K562 (cell line): ENCODE measurements around the gene ATXN1L. TPM values are rescaled to one million over a fixed set of nuclear protein-coding genes. Genes with fewer than 3 reads are reported as not detected.

Experiments
- ASH1L ChIP-seq: fragments of 450-650 bp; IDR thresholded peaks from 2 replicates; pipeline ENCODE4 v1.6.1; 2018; ENCODE audit warnings: borderline replicate concordance, mild to moderate bottlenecking, low read depth; ENCODE audit not compliant: partially characterized antibody
- FOSL1 ChIP-seq: fragments of 200-800 bp; sonication (Bioruptor generic); conservative IDR thresholded peaks from 2 replicates; pipeline ENCODE4 v1.6.1; 2016; ENCODE audit warnings: missing genetic modification characterization, missing compliant biosample characterization
- GABPB1 ChIP-seq: sonication (generic); formaldehyde crosslinking; IDR thresholded peaks from 2 replicates; pipeline ENCODE4 v1.8.0; 2022; ENCODE audit warnings: mild to moderate bottlenecking, missing genetic modification reagents
- ILF3 ChIP-seq: fragments of 450-650 bp; IDR thresholded peaks from 2 replicates; pipeline ENCODE4 v1.6.1; 2018; ENCODE audit warnings: antibody characterized with exemption, mild to moderate bottlenecking, moderate library complexity, borderline replicate concordance
- KLF1 ChIP-seq: fragments of 450-650 bp; IDR thresholded peaks from 2 replicates; pipeline ENCODE4 v1.6.1; 2016; ENCODE audit warnings: missing genetic modification characterization, missing compliant biosample characterization
- NBN ChIP-seq: fragments of 450-650 bp; IDR thresholded peaks from 2 replicates; pipeline ENCODE4 v1.6.1; 2016; ENCODE audit warnings: low read depth, mild to moderate bottlenecking
- PRDM10 ChIP-seq: fragments of 450-650 bp; IDR thresholded peaks from 2 replicates; pipeline ENCODE4 v1.6.1; 2018; ENCODE audit not compliant: partially characterized antibody
- RBFOX2 ChIP-seq: fragments of 200-400 bp; formaldehyde crosslinking; IDR thresholded peaks from 2 replicates; pipeline ENCODE4 v1.6.1; 2017; ENCODE audit warnings: low read depth, mild to moderate bottlenecking, low read length, moderate library complexity
- SOX6 ChIP-seq: fragments of 450-650 bp; IDR thresholded peaks from 2 replicates; pipeline ENCODE4 v1.6.1; 2014; ENCODE audit warnings: mild to moderate bottlenecking
- ZBED1 ChIP-seq: IDR thresholded peaks from 2 replicates; pipeline ENCODE4 v1.6.1; 2014
- ZNF197 ChIP-seq: fragments of 200-800 bp; sonication (Bioruptor generic); IDR thresholded peaks from 2 replicates; pipeline ENCODE4 v1.6.1; 2016; ENCODE audit warnings: low read depth, missing genetic modification characterization, missing compliant biosample characterization
- ZNF449 ChIP-seq: fragments of 250-450 bp; sonication (Bioruptor Pico); IDR thresholded peaks from 2 replicates; pipeline ENCODE4 v1.8.0; 2022; ENCODE audit warnings: moderate library complexity, mild to moderate bottlenecking, inconsistent platforms
- polyA plus RNA-seq, 8 experiments: library from polyadenylated mRNA; depleted of rRNA in 4 of 8; stranded (reverse) in 5 of 8; unstranded in 3 of 8; fragments of >200 nt; fragmentation: Nextera tagmentation in 2 of 8; fragmentation: Illumina TruSeq in 1 of 8; extraction: Ambion mirVana in 2 of 8; extraction: Trizol in 1 of 8; gene quantifications; 2 replicates each; pipeline versions ENCODE4 v1.2.1 to v1.2.3, GENCODE V29; 2011 to 2014; ENCODE audit warnings: inconsistent platforms in 1 of 8, missing spikeins in 1 of 8
- total RNA-seq, 7 experiments: library from RNA; depleted of rRNA in 6 of 7; stranded (reverse); fragments of >200 nt in 6 of 7; fragmentation: Illumina TruSeq in 2 of 7; extraction: Trizol in 2 of 7; gene quantifications; 2 replicates each; pipeline versions ENCODE4 v1.2.1 to v1.2.3, GENCODE V29; 2011 to 2021; ENCODE audit warnings: low replicate concordance in 1 of 7
- TF ChIP-seq, protein P1 (sequence below): fragments of 450-650 bp; conservative IDR thresholded peaks from 2 replicates; pipeline ENCODE4 v1.6.1; 2016; ENCODE audit warnings: missing genetic modification characterization, low read depth, mild to moderate bottlenecking, missing compliant biosample characterization, moderate library complexity
- TF ChIP-seq, protein P2 (sequence below), 2 experiments: IDR thresholded peaks; 2 replicates each; pipeline ENCODE4 v1.6.1; 2012; ENCODE audit warnings: improper control_type of control experiment in 2 of 2, low read depth in 2 of 2, low read length in 2 of 2, borderline replicate concordance in 1 of 2
- TF ChIP-seq, protein P3 (sequence below): sonication (generic); formaldehyde crosslinking; IDR thresholded peaks from 2 replicates; pipeline ENCODE4 v1.8.1; 2023; ENCODE audit warnings: mild to moderate bottlenecking, missing genetic modification reagents

Gene ATXN1L
- total and polyA plus RNA-seq, 9 of the 15 experiments (the other 6 are each of a cell fraction or from before 2014, with no cell fraction given) = 1.4 to 11.3 (median 9.3) TPM

- TF ChIP-seq ASH1L = no peak
- TF ChIP-seq FOSL1 (tag) = peak; percentile 38; the same call in 1 of the 2 replicates
- TF ChIP-seq ZBED1 = no peak
- TF ChIP-seq SOX6 = peak; percentile 38; the same call in 1 of the 2 replicates
- TF ChIP-seq PRDM10 = peak; percentile 81
- peak; percentile 58 for TF ChIP-seq KLF1 (tag)
- TF ChIP-seq ZNF449 (CRISPR knock-in tag) = no peak
- peak; percentile 83 for TF ChIP-seq ZNF197 (CRISPR knock-in tag)
- TF ChIP-seq ILF3 = no peak
- TF ChIP-seq, protein P1, sequence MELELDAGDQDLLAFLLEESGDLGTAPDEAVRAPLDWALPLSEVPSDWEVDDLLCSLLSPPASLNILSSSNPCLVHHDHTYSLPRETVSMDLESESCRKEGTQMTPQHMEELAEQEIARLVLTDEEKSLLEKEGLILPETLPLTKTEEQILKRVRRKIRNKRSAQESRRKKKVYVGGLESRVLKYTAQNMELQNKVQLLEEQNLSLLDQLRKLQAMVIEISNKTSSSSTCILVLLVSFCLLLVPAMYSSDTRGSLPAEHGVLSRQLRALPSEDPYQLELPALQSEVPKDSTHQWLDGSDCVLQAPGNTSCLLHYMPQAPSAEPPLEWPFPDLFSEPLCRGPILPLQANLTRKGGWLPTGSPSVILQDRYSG = peak; percentile 73; the same call in 1 of the 2 replicates
- peak; percentile 69; the same call in 1 of the 2 replicates for TF ChIP-seq NBN
- TF ChIP-seq, protein P2, sequence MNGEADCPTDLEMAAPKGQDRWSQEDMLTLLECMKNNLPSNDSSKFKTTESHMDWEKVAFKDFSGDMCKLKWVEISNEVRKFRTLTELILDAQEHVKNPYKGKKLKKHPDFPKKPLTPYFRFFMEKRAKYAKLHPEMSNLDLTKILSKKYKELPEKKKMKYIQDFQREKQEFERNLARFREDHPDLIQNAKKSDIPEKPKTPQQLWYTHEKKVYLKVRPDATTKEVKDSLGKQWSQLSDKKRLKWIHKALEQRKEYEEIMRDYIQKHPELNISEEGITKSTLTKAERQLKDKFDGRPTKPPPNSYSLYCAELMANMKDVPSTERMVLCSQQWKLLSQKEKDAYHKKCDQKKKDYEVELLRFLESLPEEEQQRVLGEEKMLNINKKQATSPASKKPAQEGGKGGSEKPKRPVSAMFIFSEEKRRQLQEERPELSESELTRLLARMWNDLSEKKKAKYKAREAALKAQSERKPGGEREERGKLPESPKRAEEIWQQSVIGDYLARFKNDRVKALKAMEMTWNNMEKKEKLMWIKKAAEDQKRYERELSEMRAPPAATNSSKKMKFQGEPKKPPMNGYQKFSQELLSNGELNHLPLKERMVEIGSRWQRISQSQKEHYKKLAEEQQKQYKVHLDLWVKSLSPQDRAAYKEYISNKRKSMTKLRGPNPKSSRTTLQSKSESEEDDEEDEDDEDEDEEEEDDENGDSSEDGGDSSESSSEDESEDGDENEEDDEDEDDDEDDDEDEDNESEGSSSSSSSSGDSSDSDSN (IDR thresholded peaks at IDR 0.05; ENCODE audit: borderline replicate concordance in 1 of 2, low read depth in 2 of 2, low read length in 2 of 2) = peak in 1 of 2 experiments; percentile 65; a peak in 1 of 4 replicates
- peak; percentile 76 for TF ChIP-seq RBFOX2
- TF ChIP-seq, protein P3, sequence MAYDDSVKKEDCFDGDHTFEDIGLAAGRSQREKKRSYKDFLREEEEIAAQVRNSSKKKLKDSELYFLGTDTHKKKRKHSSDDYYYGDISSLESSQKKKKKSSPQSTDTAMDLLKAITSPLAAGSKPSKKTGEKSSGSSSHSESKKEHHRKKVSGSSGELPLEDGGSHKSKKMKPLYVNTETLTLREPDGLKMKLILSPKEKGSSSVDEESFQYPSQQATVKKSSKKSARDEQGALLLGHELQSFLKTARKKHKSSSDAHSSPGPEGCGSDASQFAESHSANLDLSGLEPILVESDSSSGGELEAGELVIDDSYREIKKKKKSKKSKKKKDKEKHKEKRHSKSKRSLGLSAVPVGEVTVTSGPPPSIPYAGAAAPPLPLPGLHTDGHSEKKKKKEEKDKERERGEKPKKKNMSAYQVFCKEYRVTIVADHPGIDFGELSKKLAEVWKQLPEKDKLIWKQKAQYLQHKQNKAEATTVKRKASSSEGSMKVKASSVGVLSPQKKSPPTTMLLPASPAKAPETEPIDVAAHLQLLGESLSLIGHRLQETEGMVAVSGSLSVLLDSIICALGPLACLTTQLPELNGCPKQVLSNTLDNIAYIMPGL (CRISPR knock-in tag) = 0 out of 2 replicates have a peak, but pooled peaks have one; percentile 47
- TF ChIP-seq GABPB1 (CRISPR knock-in tag) = 0 out of 2 replicates have a peak, but pooled peaks have one; percentile 17
Measured at GRCh38 chr16:71883849-71884638, 38.3 kb downstream of the ATXN1L start, which contains the start of gene ZNF821 (continued).
